D721Med (cell line): ENCODE measurements around the gene CD247.

Experiments
- DNase-seq: peaks from one replicate; pipeline ENCODE4 v3.0.0; 2011; ENCODE audit warnings: low spot score; ENCODE audit not compliant: insufficient read length
- FAIRE-seq: peaks from 2 replicates; lab custom pipeline; 2011; peaks lifted over from hg19 to GRCh38; lab: Jason Lieb, UNC
- CTCF ChIP-seq: IDR thresholded peaks from 2 replicates; pipeline ENCODE4 v1.5.1; 2012; ENCODE audit warnings: mild to moderate bottlenecking, control low read depth; ENCODE audit not compliant: insufficient read depth; ENCODE audit errors: missing control alignments

The CD247 gene

GRCh38 chr1:167413328-167413727 lies 105.0 kb downstream of the CD247 start:
- DNase-seq, result no peak
- FAIRE-seq, result no peak
- no peak for TF ChIP-seq CTCF

- no peak for TF ChIP-seq CTCF
- FAIRE-seq (no peak), DNase-seq (no peak)
These were observed 105.4 kb downstream of the CD247 start for GRCh38 chr1:167412920-167413319.

- TF ChIP-seq CTCF, result no peak
- no peak for DNase-seq
- FAIRE-seq, result no peak
These were observed 106.3 kb downstream of the CD247 start for GRCh38 chr1:167412072-167412471.

- peak; percentile 43 for TF ChIP-seq CTCF
- no peak for FAIRE-seq
These were observed 109.1 kb downstream of the CD247 start for GRCh38 chr1:167409183-167409582.

GRCh38 chr1:167408355-167408754 lies 110.0 kb downstream of the CD247 start:
- TF ChIP-seq CTCF, result no peak
- DNase-seq (no peak), FAIRE-seq (peak; percentile 88)

More at GRCh38 chr1:167409183-167409582, 109.1 kb downstream of the CD247 start:
- DNase-seq, result no peak

GRCh38 chr1:167404908-167405307 lies 113.4 kb downstream of the CD247 start:
- DNase-seq (no peak), FAIRE-seq (peak; percentile 29)
- TF ChIP-seq CTCF, result no peak

- no peak for FAIRE-seq
- no peak for DNase-seq
- TF ChIP-seq CTCF, result no peak
These were observed 114.0 kb downstream of the CD247 start for GRCh38 chr1:167404161-167404888.
